Epithelial cell of esophagus (primary cell): ENCODE data around the gene FBLN2.

Source experiments
- DNase-seq: peaks from one replicate; pipeline ENCODE4 v3.0.0; 2010; ENCODE audit warnings: low read depth
- H3K4me3 ChIP-seq: 2 replicates; pipeline ENCODE4 v1.5.1; 2011; ENCODE audit warnings: mild to moderate bottlenecking, low read length, control low read depth
- TF ChIP-seq, protein P1 (sequence below): IDR thresholded peaks from 2 replicates; pipeline ENCODE4 v1.5.1; 2011; ENCODE audit warnings: low read depth, mild to moderate bottlenecking, low read length, control low read depth, inconsistent platforms; ENCODE audit not compliant: insufficient read depth; ENCODE audit errors: missing control alignments

The FBLN2 gene

GRCh38 chr3:13612829-13613228, 63.9 kb downstream of the FBLN2 start:
- no peak overlapping the region for H3K4me3 ChIP-seq
- TF ChIP-seq, protein P1, sequence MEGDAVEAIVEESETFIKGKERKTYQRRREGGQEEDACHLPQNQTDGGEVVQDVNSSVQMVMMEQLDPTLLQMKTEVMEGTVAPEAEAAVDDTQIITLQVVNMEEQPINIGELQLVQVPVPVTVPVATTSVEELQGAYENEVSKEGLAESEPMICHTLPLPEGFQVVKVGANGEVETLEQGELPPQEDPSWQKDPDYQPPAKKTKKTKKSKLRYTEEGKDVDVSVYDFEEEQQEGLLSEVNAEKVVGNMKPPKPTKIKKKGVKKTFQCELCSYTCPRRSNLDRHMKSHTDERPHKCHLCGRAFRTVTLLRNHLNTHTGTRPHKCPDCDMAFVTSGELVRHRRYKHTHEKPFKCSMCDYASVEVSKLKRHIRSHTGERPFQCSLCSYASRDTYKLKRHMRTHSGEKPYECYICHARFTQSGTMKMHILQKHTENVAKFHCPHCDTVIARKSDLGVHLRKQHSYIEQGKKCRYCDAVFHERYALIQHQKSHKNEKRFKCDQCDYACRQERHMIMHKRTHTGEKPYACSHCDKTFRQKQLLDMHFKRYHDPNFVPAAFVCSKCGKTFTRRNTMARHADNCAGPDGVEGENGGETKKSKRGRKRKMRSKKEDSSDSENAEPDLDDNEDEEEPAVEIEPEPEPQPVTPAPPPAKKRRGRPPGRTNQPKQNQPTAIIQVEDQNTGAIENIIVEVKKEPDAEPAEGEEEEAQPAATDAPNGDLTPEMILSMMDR, result no peak
- peak; percentile 55 for DNase-seq

DNA sequence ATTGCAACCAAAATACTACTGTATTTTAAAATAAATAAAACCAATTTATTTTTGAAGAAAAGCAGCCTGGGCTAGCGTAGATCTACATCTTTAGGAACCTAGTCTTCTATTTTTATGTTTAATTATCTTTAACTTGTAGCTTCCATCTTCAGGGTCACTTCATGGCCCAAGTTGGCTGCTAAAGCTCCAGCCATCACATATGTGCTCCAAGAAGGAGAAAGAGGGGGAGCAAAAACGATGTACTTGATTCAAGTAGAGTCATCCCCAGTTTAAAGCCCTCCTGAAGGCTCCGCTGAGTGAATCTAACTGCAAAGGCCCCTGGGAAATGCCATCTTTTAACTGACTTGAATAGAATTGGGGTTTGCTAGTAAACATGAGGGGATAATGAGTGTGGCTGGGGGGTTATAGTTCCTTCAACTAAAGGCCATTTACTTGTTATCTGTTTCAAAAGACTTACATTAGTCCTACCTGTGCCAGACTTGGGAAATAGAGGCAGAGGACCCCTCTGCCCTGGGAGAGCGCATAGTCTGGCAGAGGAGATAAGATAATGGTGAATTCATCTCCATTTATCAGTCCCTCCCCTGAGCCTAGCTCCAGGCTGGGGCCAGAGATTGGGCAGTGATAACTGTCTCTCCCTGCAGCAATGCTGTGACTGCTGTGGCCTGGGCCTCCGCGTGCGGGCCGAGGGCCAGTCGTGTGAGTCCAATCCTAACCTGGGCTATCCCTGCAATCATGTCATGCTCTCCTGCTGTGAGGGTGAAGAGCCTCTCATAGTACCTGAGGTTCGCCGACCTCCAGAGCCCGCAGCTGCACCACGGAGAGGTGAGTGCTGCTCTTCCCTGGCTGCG, 64.6 kb downstream of the FBLN2 start:
- TF ChIP-seq, protein P1, result no peak
- H3K4me3 ChIP-seq, result no peak overlapping the region
- no peak for DNase-seq

GRCh38 chr3:13614607-13615006, 65.7 kb downstream of the FBLN2 start:
- TF ChIP-seq, protein P1, result no peak
- H3K4me3 ChIP-seq, result no peak overlapping the region
- DNase-seq, result no peak

DNA sequence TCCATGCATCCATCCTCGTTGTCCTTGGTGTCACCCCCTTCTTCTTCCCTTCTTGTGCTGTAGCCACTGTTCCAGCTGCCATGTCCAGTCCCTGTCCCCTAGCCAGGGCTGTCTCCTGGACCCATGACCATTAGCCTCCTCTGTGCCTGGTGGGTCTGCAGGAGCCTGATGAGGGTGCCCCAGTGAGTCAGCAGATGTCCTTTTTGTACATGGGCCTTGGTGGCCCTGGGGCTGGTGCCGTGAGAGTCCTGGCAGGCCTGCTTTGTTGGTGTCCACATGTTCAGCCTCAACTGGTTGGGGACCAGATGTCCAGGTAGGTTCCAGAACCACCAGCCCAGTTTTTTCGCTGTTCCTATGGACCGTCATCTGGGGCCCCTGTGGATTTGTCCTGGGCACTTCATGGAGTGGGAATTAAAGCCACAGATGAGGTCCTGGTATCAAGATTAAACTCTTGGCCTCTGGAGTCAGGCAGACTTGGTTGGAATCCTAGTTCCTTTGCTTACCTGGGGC, 66.1 kb downstream of the FBLN2 start:
- no peak overlapping the region for H3K4me3 ChIP-seq
- no peak for DNase-seq
- TF ChIP-seq, protein P1, result no peak

GRCh38 chr3:13616359-13616758, 67.4 kb downstream of the FBLN2 start:
- TF ChIP-seq, protein P1, result no peak
- no peak for DNase-seq
- no peak overlapping the region for H3K4me3 ChIP-seq

- DNase-seq, result no peak
- H3K4me3 ChIP-seq, result no peak overlapping the region
- TF ChIP-seq, protein P1, result no peak
Observed at GRCh38 chr3:13617097-13617738, 68.3 kb downstream of the FBLN2 start.

GRCh38 chr3:13617981-13618380, 69.1 kb downstream of the FBLN2 start:
- TF ChIP-seq, protein P1, result no peak
- no peak for DNase-seq
- H3K4me3 ChIP-seq, result no peak overlapping the region
